ENCODE measurements around the gene GDF2.

Gene GDF2

DNA sequence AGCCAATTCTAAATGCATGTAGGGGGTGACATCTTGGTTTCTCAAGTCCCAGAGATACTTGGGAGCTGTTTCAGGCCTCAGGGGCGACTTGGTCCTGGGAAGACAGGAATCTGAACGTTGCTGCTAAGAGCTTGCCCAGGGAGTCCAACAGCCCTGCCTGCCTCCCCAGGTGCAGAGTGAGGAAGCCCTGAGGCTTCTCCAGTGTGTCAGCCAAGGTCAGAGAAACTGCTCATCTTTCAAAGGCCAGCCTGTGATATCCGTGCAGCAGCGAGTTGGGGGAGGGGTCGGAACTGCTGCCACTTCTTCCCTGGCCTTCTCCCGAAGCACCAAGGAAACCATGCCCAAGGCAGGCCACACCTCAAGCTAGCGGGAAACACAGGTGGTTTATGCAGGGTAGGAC, 9.7 kb downstream of the GDF2 start:
- DNase-seq (ENCODE audit: extremely low spot score): no peak
- POLR2A ChIA-PET: no interaction called here
- TF ChIP-seq, protein P1, sequence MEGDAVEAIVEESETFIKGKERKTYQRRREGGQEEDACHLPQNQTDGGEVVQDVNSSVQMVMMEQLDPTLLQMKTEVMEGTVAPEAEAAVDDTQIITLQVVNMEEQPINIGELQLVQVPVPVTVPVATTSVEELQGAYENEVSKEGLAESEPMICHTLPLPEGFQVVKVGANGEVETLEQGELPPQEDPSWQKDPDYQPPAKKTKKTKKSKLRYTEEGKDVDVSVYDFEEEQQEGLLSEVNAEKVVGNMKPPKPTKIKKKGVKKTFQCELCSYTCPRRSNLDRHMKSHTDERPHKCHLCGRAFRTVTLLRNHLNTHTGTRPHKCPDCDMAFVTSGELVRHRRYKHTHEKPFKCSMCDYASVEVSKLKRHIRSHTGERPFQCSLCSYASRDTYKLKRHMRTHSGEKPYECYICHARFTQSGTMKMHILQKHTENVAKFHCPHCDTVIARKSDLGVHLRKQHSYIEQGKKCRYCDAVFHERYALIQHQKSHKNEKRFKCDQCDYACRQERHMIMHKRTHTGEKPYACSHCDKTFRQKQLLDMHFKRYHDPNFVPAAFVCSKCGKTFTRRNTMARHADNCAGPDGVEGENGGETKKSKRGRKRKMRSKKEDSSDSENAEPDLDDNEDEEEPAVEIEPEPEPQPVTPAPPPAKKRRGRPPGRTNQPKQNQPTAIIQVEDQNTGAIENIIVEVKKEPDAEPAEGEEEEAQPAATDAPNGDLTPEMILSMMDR (IDR thresholded peaks at IDR 0.05; ENCODE audit: control extremely low read depth, extremely low read depth, low read depth, missing control alignments): no peak
- CTCF ChIA-PET: interaction anchor here (1.8 kb wide), 1 partner anchor 8 kb away, joined by 10 read pairs; no protein-coding TSS in a partner anchor

DNA sequence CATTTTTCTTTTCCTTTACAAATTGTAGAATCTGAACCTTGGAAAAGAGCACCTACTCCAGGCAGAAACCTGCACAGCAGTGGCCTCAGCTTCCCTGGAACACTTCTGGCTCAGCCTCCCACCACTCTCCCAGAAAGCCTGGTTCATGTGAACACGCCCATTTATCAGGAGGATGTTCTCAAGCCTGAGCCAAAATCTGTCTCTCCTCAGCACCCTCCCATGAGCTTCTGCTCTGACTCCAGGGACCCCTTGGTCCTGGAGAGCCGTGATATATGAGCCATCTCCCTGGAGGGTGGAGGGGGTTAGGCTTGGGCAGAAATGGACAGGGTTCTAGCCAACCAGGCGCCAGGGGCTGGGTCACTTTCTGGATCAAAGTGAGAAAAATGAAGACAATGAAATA, 10.1 kb downstream of the GDF2 start:
- ChIA-PET POLR2A (no interaction called here), CTCF (interaction anchor here (0.6 to 1.8 kb wide), 2 partner anchors 8 to 44 kb away, joined by 3 to 10 read pairs; no protein-coding TSS in a partner anchor)
- no peak for DNase-seq (ENCODE audit: extremely low spot score)
- TF ChIP-seq, protein P1 (IDR thresholded peaks at IDR 0.05; ENCODE audit: control extremely low read depth, extremely low read depth, low read depth, missing control alignments): no peak

DNA sequence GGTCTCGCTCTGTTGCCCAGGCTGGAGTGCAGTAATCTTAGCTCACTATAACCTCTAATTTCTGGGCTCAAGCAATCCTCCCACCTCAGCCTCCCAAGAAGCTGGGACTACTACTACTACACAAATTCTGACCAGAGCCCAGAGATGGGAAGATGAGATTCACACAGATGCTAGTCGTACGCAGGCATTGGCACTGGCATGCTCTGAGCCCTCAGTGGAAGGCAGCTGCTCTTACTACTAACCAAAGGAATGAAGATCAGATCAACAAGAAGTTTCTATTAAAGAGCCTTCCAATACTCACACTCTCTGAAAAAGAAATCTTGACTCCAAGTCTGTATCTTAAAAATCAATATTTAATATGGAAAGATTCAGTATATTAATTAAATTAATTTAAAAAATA, 10.7 kb downstream of the GDF2 start:
- TF ChIP-seq, protein P1 (IDR thresholded peaks at IDR 0.05; ENCODE audit: control extremely low read depth, extremely low read depth, low read depth, missing control alignments): no peak
- ChIA-PET POLR2A (no interaction called here), CTCF (interaction anchor here (0.6 kb wide), 1 partner anchor 45 kb away, joined by 3 read pairs; no protein-coding TSS in a partner anchor)
- no peak for DNase-seq (ENCODE audit: extremely low spot score)

DNA sequence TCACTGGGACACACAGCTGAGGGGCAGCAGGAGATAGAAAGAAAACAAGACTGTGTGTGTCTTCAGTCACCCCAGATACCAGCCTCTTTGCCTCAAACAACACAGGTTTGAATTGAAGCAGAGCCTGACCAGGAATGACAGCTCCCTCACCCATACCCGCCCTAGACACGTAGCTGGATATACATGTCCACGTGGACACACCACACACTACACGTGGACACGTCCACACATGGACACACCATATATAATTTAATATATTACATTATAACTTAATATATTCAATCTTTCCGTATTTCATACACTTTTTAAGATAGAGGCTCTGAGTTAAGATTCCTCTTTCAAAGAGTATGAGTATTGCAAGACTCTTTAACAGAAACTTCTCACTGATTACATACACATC, 11.3 kb downstream of the GDF2 start:
- TF ChIP-seq, protein P1 (IDR thresholded peaks at IDR 0.05; ENCODE audit: control extremely low read depth, extremely low read depth, low read depth, missing control alignments): no peak
- ChIA-PET CTCF (no interaction called here), POLR2A (no interaction called here)
- DNase-seq (ENCODE audit: extremely low spot score): no peak

DNA sequence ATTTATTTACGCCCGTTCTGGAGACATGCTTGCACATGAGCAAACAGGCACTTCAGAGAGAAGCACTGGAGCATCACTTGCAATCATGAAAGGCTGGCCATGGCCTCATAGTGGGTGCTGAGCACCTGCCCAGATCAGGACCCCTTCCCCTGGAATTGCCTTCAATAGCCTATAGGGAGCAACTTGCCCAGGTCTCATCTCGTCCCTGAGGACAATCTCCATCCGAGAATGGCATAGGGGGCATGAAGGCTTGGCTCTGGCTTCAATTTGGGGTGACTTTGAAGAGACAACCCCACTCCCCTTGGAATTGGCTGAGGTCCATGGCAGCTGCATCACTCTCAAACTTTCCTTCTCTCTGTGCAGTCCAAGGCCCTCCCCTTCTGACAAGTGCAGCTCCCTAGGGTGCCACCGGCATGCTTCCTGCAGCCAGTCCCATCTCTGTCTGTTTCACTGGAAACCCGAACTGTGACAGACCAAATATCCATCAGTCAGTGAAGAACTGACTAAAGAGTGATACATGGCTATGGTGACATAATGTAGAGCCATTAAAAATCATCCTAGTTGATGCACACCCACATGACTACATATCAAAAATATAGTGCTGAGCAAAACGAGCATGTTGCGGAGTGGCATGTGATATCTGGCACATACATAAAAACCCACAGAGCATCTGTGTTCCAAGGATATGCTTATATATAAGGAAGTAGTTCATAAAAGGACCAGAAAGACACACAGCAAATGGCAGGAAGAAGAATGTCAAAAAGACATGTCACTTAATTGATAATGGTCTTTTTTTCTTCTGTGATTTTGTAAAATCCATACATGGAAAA, 12.4 kb downstream of the GDF2 start:
- DNase-seq (ENCODE audit: extremely low spot score): no peak
- TF ChIP-seq, protein P1 (IDR thresholded peaks at IDR 0.05; ENCODE audit: control extremely low read depth, extremely low read depth, low read depth, missing control alignments): no peak
- ChIA-PET POLR2A (no interaction called here), CTCF (no interaction called here)

DNA sequence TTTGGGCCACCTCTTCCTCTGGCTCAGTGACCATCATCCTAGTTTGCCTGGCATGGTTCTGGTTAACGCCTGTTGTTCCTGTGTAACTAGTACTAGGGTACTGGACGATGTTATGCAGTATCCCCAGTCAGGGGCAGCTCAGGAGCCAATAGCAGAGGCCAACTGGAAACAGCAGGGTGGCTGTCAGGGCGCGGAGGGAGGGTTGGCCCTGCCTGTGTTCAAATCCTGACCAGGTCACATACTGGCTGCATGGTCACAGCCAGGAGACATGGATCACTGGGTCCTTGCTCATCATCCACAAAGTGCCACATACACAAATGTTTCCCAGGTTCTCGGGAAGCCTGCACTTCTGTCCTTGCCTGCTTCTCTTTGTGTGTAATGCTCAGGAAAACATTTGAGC, 13.7 kb downstream of the GDF2 start:
- ChIA-PET POLR2A (no interaction called here), CTCF (no interaction called here)
- no peak for DNase-seq (ENCODE audit: extremely low spot score)
- TF ChIP-seq, protein P1 (IDR thresholded peaks at IDR 0.05; ENCODE audit: control extremely low read depth, extremely low read depth, low read depth, missing control alignments): no peak
